ENCODE results near the gene OR51A7.

DNA sequence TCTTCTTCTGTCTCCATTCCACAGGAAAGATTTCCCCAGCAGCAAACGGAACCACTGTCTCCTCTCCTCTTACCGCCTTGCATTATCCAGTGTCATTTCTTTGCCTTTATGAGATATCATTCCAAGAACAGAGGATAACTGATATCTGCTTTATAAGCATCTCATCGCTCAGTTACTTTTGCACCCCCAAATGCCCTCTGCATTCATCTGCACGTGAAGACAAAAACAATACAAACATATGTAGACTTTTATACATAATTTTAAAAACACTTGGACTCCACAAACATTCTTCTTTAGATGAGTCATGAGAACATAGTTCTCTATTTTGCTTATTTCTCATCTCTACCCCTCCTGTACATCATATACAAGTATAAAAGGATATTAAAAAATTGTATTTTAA, 22.4 kb upstream of the OR51A7 start:
- TF ChIP-seq, protein P1, sequence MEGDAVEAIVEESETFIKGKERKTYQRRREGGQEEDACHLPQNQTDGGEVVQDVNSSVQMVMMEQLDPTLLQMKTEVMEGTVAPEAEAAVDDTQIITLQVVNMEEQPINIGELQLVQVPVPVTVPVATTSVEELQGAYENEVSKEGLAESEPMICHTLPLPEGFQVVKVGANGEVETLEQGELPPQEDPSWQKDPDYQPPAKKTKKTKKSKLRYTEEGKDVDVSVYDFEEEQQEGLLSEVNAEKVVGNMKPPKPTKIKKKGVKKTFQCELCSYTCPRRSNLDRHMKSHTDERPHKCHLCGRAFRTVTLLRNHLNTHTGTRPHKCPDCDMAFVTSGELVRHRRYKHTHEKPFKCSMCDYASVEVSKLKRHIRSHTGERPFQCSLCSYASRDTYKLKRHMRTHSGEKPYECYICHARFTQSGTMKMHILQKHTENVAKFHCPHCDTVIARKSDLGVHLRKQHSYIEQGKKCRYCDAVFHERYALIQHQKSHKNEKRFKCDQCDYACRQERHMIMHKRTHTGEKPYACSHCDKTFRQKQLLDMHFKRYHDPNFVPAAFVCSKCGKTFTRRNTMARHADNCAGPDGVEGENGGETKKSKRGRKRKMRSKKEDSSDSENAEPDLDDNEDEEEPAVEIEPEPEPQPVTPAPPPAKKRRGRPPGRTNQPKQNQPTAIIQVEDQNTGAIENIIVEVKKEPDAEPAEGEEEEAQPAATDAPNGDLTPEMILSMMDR (IDR thresholded peaks at IDR 0.05) = no peak
- TF ChIP-seq POLR2A (IDR thresholded peaks at IDR 0.05) = no peak

Data from adrenal gland (tissue), 5 donors.